ENCODE data around the gene TAS2R16.
"Not testable (repeated sequence)": the region's sequence is repeated elsewhere in the genome, so short reads cannot be mapped to it uniquely, and the experiment has no call there.

The TAS2R16 gene

GRCh38 chr7:122972056-122972455 lies 23.4 kb downstream of the TAS2R16 start:
- no peak for DNase-seq (ENCODE audit: low read depth in 3 of 3)

GRCh38 chr7:122970740-122971725 lies 24.5 kb downstream of the TAS2R16 start:
- no peak for DNase-seq (ENCODE audit: low read depth in 3 of 3)

- DNase-seq (ENCODE audit: low read depth in 3 of 3): no peak
Measured at GRCh38 chr7:122968389-122968788, 27.1 kb downstream of the TAS2R16 start.

GRCh38 chr7:122965306-122965705 lies 30.2 kb downstream of the TAS2R16 start:
- no peak for DNase-seq (ENCODE audit: low read depth in 3 of 3)

- DNase-seq (ENCODE audit: low read depth in 3 of 3): not testable (repeated sequence)
Measured at GRCh38 chr7:122953678-122954077, 41.8 kb downstream of the TAS2R16 start.

- DNase-seq (ENCODE audit: low read depth in 3 of 3): no peak
Measured at GRCh38 chr7:122951006-122951405, 44.5 kb downstream of the TAS2R16 start.

- no peak for DNase-seq (ENCODE audit: low read depth in 3 of 3)
Measured at GRCh38 chr7:122949186-122949585, 46.3 kb downstream of the TAS2R16 start.
